ENCODE measurements around the gene PABPN1L.

DNA sequence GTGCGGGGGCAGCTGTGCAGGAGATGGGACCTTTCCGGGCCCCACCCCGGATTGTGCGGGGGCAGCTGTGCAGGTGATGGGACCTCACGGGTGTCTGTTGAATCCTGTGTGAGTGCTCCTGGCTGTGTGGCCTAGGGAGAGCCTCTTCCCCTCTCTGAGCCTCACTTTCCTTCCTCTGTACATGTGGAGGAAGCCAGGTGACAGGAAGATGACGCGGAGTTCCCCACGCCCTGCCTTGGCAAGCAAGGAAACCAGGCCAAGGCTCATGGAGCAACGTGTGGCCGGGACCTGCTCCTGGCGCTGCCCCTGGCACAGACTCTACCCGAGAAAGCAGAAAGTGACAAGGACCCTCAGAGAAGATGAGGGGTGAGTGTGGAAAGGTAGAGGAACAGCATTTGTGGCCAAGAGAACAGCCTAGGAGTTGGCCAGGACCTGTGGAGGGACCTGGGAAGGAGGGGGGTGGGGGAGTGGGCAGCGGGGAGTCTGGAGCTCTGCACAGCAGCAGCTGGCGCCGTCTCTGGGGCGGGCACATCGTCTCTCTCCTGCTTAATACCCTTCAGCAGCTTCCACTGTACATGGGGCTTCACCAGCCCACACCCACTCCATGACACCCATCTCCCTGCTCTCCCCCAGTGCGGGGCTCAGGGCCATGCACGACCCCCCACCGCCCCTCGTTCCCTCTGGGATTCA lies 38.4 kb upstream of the PABPN1L start:
- TF ChIP-seq POLR2A (IDR thresholded peaks at IDR 0.05), result no peak
- TF ChIP-seq, protein P1, sequence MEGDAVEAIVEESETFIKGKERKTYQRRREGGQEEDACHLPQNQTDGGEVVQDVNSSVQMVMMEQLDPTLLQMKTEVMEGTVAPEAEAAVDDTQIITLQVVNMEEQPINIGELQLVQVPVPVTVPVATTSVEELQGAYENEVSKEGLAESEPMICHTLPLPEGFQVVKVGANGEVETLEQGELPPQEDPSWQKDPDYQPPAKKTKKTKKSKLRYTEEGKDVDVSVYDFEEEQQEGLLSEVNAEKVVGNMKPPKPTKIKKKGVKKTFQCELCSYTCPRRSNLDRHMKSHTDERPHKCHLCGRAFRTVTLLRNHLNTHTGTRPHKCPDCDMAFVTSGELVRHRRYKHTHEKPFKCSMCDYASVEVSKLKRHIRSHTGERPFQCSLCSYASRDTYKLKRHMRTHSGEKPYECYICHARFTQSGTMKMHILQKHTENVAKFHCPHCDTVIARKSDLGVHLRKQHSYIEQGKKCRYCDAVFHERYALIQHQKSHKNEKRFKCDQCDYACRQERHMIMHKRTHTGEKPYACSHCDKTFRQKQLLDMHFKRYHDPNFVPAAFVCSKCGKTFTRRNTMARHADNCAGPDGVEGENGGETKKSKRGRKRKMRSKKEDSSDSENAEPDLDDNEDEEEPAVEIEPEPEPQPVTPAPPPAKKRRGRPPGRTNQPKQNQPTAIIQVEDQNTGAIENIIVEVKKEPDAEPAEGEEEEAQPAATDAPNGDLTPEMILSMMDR (IDR thresholded peaks at IDR 0.05), result no peak

Data from stomach (tissue), 4 donors.